ENCODE measurements around the gene ZDHHC6. TPM values are rescaled to one million over a fixed set of nuclear protein-coding genes. Genes with fewer than 3 reads are reported as not detected.

ZDHHC6 gene, protein sequence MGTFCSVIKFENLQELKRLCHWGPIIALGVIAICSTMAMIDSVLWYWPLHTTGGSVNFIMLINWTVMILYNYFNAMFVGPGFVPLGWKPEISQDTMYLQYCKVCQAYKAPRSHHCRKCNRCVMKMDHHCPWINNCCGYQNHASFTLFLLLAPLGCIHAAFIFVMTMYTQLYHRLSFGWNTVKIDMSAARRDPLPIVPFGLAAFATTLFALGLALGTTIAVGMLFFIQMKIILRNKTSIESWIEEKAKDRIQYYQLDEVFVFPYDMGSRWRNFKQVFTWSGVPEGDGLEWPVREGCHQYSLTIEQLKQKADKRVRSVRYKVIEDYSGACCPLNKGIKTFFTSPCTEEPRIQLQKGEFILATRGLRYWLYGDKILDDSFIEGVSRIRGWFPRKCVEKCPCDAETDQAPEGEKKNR
- total RNA-seq (10 to 100 TPM; 10.8 to 36.7 (median 26.6) TPM), polyA plus RNA-seq (10 to 100 TPM; 43.2 to 51.9 (median 48.8) TPM)
- long read RNA-seq, donor 1, partial matches to known transcripts, result 0 of 5 reads
- long read RNA-seq, donor 1, other reads (novel, unspliced or antisense), result 0 of 5 reads
- long read RNA-seq, donor 2, partial matches to known transcripts, result 0 of 6 reads
- long read RNA-seq, donor 2, other reads (novel, unspliced or antisense), result 0 of 6 reads
- long read RNA-seq, donor 3, partial matches to known transcripts, result 0 of 4 reads
- long read RNA-seq, donor 3, other reads (novel, unspliced or antisense), result 0 of 4 reads
- long read RNA-seq, donor 4, transcript ZDHHC6-202 (11 exons, 2,170 nt), result major isoform, 6 of 15 reads
- long read RNA-seq, donor 4, partial matches to known transcripts, result 4 of 15 reads
- long read RNA-seq, donor 4, other reads (novel, unspliced or antisense), result 4 of 15 reads
- long read RNA-seq, donor 5, transcript ZDHHC6-202 (11 exons, 2,170 nt), result major isoform, 47 of 69 reads
- long read RNA-seq, donor 5, partial matches to known transcripts, result 3 of 69 reads
- long read RNA-seq, donor 5, other reads (novel, unspliced or antisense), result 18 of 69 reads
- long read RNA-seq, donor 6, partial matches to known transcripts, result 1 of 14 reads
- long read RNA-seq, donor 6, other reads (novel, unspliced or antisense), result 9 of 14 reads
- long read RNA-seq, donor 7, partial matches to known transcripts, result 0 of 2 reads
- long read RNA-seq, donor 7, other reads (novel, unspliced or antisense), result 0 of 2 reads
- long read RNA-seq, donor 8, transcript ZDHHC6-202 (11 exons, 2,170 nt), result major isoform, 8 of 16 reads
- long read RNA-seq, donor 8, partial matches to known transcripts, result 6 of 16 reads
- long read RNA-seq, donor 8, other reads (novel, unspliced or antisense), result 0 of 16 reads
- long read RNA-seq, donor 9, partial matches to known transcripts, result 0 of 4 reads
- long read RNA-seq, donor 9, other reads (novel, unspliced or antisense), result 0 of 4 reads
- long read RNA-seq, donor 10, partial matches to known transcripts, result 0 of 1 reads
- long read RNA-seq, donor 10, other reads (novel, unspliced or antisense), result 0 of 1 reads

DNA sequence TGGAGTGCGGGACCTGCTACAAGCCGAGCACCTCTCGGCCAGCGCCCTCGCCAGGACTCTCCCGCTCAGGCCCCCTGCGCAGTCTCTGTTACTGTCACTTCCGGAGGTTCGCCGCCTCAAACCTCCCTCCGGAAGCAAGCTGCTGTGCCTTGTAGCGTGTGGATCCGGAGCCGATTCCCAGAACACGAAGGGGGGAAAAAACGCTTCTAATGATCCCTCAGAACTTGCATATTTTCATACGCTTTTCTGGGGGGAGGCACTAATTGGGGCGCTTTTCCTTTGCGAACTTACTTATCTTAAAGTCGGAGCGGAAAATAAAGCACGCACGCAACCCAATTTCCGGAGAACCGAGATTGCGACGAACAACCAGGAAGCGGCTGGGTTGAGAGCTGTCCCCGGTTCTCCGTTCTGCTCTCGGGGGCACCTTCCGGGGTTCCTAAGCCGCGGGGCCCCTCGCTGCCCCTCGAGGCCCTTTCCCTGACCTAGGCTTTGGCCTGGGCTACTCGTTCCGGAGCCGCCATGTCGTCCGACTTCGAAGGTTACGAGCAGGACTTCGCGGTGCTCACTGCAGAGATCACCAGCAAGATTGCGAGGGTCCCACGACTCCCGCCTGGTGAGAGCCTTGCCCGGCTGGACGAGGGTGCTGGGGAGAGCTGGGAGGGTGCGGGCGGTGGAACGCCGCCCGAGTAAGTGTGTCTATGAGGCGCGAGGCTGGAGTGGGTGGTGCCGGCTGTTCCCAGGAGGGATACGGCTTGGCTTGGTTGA is at the start of gene ZDHHC6, which contains the start of gene VTI1A:
Gene ZDHHC6, minus strand, starts transcription at position 60 of the 765 bp plus-strand sequence. CDS start 1,478 bp downstream, outside the sequence.
Gene VTI1A, plus strand, starts transcription at position 361 of the 765 bp plus-strand sequence. Its CDS starts 159 bp downstream, at position 520.
- peak; percentile 81 to 93 (median 86) for DNase-seq
- Histone ChIP-seq H3K36me3 (replicated peaks in 1 of 2) (peaks cover 0 to 12% of the 10 kb centered on the region in 2 donors), H3K9me3 (replicated peaks in 1 of 3) (no peaks in the 10 kb centered on the region), H3K4me3 (peak within 1 kb of the TSS; percentile 64 to 94 (median 89)), H3K27me3 (no peaks in the 10 kb centered on the region), H3K4me1 (replicated peaks in 1 of 2) (peaks cover 11 to 30% of the 10 kb centered on the region in 2 donors), H3K27ac (peak within 1 kb of the TSS; percentile 55 to 92 (median 87))
- TF ChIP-seq, protein P1, sequence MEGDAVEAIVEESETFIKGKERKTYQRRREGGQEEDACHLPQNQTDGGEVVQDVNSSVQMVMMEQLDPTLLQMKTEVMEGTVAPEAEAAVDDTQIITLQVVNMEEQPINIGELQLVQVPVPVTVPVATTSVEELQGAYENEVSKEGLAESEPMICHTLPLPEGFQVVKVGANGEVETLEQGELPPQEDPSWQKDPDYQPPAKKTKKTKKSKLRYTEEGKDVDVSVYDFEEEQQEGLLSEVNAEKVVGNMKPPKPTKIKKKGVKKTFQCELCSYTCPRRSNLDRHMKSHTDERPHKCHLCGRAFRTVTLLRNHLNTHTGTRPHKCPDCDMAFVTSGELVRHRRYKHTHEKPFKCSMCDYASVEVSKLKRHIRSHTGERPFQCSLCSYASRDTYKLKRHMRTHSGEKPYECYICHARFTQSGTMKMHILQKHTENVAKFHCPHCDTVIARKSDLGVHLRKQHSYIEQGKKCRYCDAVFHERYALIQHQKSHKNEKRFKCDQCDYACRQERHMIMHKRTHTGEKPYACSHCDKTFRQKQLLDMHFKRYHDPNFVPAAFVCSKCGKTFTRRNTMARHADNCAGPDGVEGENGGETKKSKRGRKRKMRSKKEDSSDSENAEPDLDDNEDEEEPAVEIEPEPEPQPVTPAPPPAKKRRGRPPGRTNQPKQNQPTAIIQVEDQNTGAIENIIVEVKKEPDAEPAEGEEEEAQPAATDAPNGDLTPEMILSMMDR (IDR thresholded peaks at IDR 0.05), result peak in 3 of 6 experiments; percentile 6 to 25 (median 16)
- peak; percentile 41 to 54 for TF ChIP-seq POLR2A (IDR thresholded peaks at IDR 0.05)
- 0 to 1% (median 0%) methylated on average over 53 to 59 of the region's 59 CpGs for WGBS, 4 donors
- intact Hi-C loops (cut with DNase I), result loop anchor here in 1 of 2 donors (10.0 kb wide), 1 partner anchor 302 kb away; no protein-coding TSS in a partner anchor

DNA sequence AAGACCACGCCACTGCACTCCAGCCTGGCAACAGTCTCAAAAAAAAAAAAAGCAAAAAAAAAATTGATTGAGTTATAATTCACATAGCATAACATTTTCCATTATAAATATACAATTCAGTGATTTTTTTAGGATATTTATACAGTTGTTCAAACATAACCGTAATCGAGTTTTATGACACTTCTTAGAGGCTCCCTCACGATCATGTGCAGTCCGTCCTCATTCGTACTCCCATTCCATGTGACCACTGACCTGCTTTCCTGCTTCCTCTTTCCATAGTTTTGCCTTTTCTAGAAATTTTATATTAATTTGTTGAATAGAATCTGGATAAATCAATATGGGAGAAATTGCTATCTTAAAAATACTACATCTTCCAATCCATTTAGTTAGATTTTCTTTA is 46.0 kb upstream of the ZDHHC6 start:
- WGBS, 4 donors, result 98 to 99% (median 98%) methylated on average over 6 of the region's 6 CpGs
- peaks cover 0 to 12% of the 10 kb centered on the region in 2 donors for H3K4me1 ChIP-seq (replicated peaks in 1 of 2)
- H3K36me3 ChIP-seq (replicated peaks in 1 of 2), result no peaks in the 10 kb centered on the region
- intact Hi-C loops (cut with DNase I), result no loop called here
- DNase-seq, result no peak
- TF ChIP-seq POLR2A (IDR thresholded peaks at IDR 0.05), result no peak
- TF ChIP-seq, protein P1 (IDR thresholded peaks at IDR 0.05), result no peak
- H3K4me3 ChIP-seq, result no peak overlapping the region
- H3K9me3 ChIP-seq (replicated peaks in 1 of 3), result no peaks in the 10 kb centered on the region
- no peak overlapping the region for H3K27ac ChIP-seq
- no peaks in the 10 kb centered on the region for H3K27me3 ChIP-seq

DNA sequence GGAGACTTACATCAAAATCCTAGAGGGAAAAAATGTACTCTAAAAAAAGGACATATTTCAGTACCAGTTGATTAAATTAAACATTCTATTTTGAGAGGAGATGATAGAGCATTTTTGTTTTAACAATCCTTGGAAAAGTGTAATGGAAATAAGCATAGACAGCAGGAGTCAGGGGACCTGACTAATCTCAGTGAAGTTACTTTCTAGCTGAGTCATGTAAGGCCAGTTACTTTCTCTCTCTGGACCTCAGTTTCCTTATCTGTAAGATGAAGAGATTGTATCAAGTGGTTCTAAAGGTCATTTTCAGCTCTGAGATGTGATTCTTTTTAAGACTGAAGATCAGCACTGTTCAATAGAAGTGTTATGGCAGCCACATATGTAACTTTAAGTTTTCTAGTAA is 44.4 kb upstream of the ZDHHC6 start:
- no peak overlapping the region for H3K4me3 ChIP-seq
- H3K27me3 ChIP-seq, result no peaks in the 10 kb centered on the region
- H3K4me1 ChIP-seq (replicated peaks in 1 of 2), result peaks cover 0 to 12% of the 10 kb centered on the region in 2 donors
- no peaks in the 10 kb centered on the region for H3K36me3 ChIP-seq (replicated peaks in 1 of 2)
- intact Hi-C loops (cut with DNase I), result no loop called here
- no peak for TF ChIP-seq POLR2A (IDR thresholded peaks at IDR 0.05)
- TF ChIP-seq, protein P1 (IDR thresholded peaks at IDR 0.05), result no peak
- peak overlapping the region in 2 of 5 donors; percentile 17 to 51 for H3K27ac ChIP-seq
- H3K9me3 ChIP-seq (replicated peaks in 1 of 3), result no peaks in the 10 kb centered on the region
- DNase-seq, result no peak
